Mesendoderm (in vitro differentiated cells): Measurements from ENCODE around the gene ANKRD13B.
"Not testable (repeated sequence)": the region's sequence is repeated elsewhere in the genome, so short reads cannot be mapped to it uniquely, and the experiment has no call there.

Source experiments
- DNase-seq: peaks from one replicate; pipeline ENCODE4 v3.0.0; 2013
- H2AK5ac ChIP-seq: 2 replicates; pipeline ENCODE4 v1.6.1; 2013; ENCODE audit warnings: low read length, inconsistent platforms
- H2BK120ac ChIP-seq: 2 replicates; pipeline ENCODE4 v1.6.1; 2013; ENCODE audit warnings: low read depth, mild to moderate bottlenecking, low read length, moderate library complexity, mixed read lengths
- H2BK15ac ChIP-seq: replicated peaks from 2 replicates; pipeline ENCODE4 v1.6.1; 2013; ENCODE audit warnings: low read depth, mild to moderate bottlenecking, moderate library complexity
- H2BK5ac ChIP-seq: 2 replicates; pipeline ENCODE4 v1.6.1; 2013; ENCODE audit warnings: low read length, inconsistent platforms
- H3K18ac ChIP-seq: 2 replicates; pipeline ENCODE4 v1.6.1; 2013; ENCODE audit warnings: mild to moderate bottlenecking, low read length, mixed read lengths
- H3K23ac ChIP-seq: one replicate; pipeline ENCODE4 v1.6.1; 2013; ENCODE audit warnings: low read length
- H3K27ac ChIP-seq: 2 replicates; pipeline ENCODE4 v1.5.1; 2013; ENCODE audit warnings: low read depth, mild to moderate bottlenecking, inconsistent platforms, low read length, moderate library complexity
- H3K27me3 ChIP-seq: 2 replicates; pipeline ENCODE4 v1.6.1; 2013; ENCODE audit warnings: low read length, control low read depth, mild to moderate bottlenecking, inconsistent platforms; ENCODE audit not compliant: insufficient read depth, poor library complexity
- H3K36me3 ChIP-seq: 2 replicates; pipeline ENCODE4 v1.6.1; 2013; ENCODE audit warnings: low read length, inconsistent platforms; ENCODE audit not compliant: control insufficient read depth, insufficient read depth
- H3K4ac ChIP-seq: one replicate; pipeline ENCODE4 v1.6.1; 2013; ENCODE audit warnings: low read depth, mild to moderate bottlenecking, low read length, moderate library complexity
- H3K4me1 ChIP-seq: 2 replicates; pipeline ENCODE4 v1.6.1; 2013; ENCODE audit warnings: low read depth, low read length, inconsistent platforms; ENCODE audit not compliant: control insufficient read depth
- H3K4me2 ChIP-seq: 2 replicates; pipeline ENCODE4 v1.6.1; 2013; ENCODE audit warnings: low read length
- H3K4me3 ChIP-seq: 2 replicates; pipeline ENCODE4 v1.5.1; 2013; ENCODE audit warnings: mild to moderate bottlenecking, low read length
- H3K56ac ChIP-seq: one replicate; pipeline ENCODE4 v1.6.1; 2013; ENCODE audit warnings: low read length
- H3K79me1 ChIP-seq: 2 replicates; pipeline ENCODE4 v1.6.1; 2013; ENCODE audit warnings: low read length, inconsistent platforms
- H3K79me2 ChIP-seq: 2 replicates; pipeline ENCODE4 v1.6.1; 2013; ENCODE audit warnings: mild to moderate bottlenecking, low read length; ENCODE audit not compliant: control insufficient read depth, insufficient read depth
- H3K9ac ChIP-seq: 2 replicates; pipeline ENCODE4 v1.6.1; 2013; ENCODE audit warnings: low read length, inconsistent platforms
- H4K5ac ChIP-seq: one replicate; pipeline ENCODE4 v1.6.1; 2013; ENCODE audit warnings: low read length
- H4K8ac ChIP-seq: one replicate; pipeline ENCODE4 v1.6.1; 2013; ENCODE audit warnings: low read depth, mild to moderate bottlenecking, control low read depth, low read length, moderate library complexity
- WGBS: extraction: QIAGEN DNeasy Blood & Tissue Kit; methylation state at CpG from one replicate; pipeline ENCODE4 v1.1.7; 2013; ENCODE audit warnings: low lambda C conversion rate, missing lambda C conversion rate; ENCODE audit not compliant: insufficient coverage; ENCODE audit errors: extremely low coverage; 5-methylcytosine and 5-hydroxymethylcytosine counted together

ANKRD13B gene

GRCh38 chr17:29555840-29556239 is 37.1 kb upstream of the ANKRD13B start:
- Histone ChIP-seq H2BK120ac (no peak overlapping the region), H2AK5ac (no peak overlapping the region), H3K23ac (no peak overlapping the region), H3K27ac (no peak overlapping the region), H3K18ac (no peak overlapping the region), H3K79me2 (no peaks in the 10 kb centered on the region), H3K9ac (no peak overlapping the region), H3K4me2 (no peak overlapping the region), H4K5ac (no peak overlapping the region), H2BK15ac (no peak overlapping the region), H2BK5ac (no peak overlapping the region), H3K36me3 (no peaks in the 10 kb centered on the region), H3K4ac (no peak overlapping the region), H3K4me3 (no peak overlapping the region), H4K8ac (no peak overlapping the region), H3K79me1 (no peaks in the 10 kb centered on the region), H3K27me3 (no peaks in the 10 kb centered on the region), H3K4me1 (no peaks in the 10 kb centered on the region), H3K56ac (no peak overlapping the region)
- WGBS: no CpG with 5 or more reads among the region's 3 CpGs
- no peak for DNase-seq

GRCh38 chr17:29557085-29557738 is 35.7 kb upstream of the ANKRD13B start:
- Histone ChIP-seq H2BK120ac (no peak overlapping the region), H3K36me3 (no peaks in the 10 kb centered on the region), H3K56ac (no peak overlapping the region), H2AK5ac (no peak overlapping the region), H3K27ac (no peak overlapping the region), H3K4me2 (no peak overlapping the region), H3K79me1 (no peaks in the 10 kb centered on the region), H3K18ac (no peak overlapping the region), H3K79me2 (no peaks in the 10 kb centered on the region), H3K4me3 (no peak overlapping the region), H3K4ac (no peak overlapping the region), H3K27me3 (no peaks in the 10 kb centered on the region), H2BK5ac (no peak overlapping the region), H2BK15ac (no peak overlapping the region), H3K23ac (no peak overlapping the region), H3K9ac (no peak overlapping the region), H3K4me1 (no peaks in the 10 kb centered on the region), H4K8ac (no peak overlapping the region), H4K5ac (no peak overlapping the region)
- no CpG with 5 or more reads among the region's 1 CpG for WGBS
- DNase-seq: no peak

- no peak overlapping the region for H3K4me3 ChIP-seq
- no peak overlapping the region for H3K23ac ChIP-seq
- no peak overlapping the region for H3K56ac ChIP-seq
- no peaks in the 10 kb centered on the region for H3K79me1 ChIP-seq
- H3K36me3 ChIP-seq: no peaks in the 10 kb centered on the region
- H3K4me1 ChIP-seq: no peaks in the 10 kb centered on the region
- no peak overlapping the region for H3K18ac ChIP-seq
- no peaks in the 10 kb centered on the region for H3K79me2 ChIP-seq
- H2BK15ac ChIP-seq: no peak overlapping the region
- H3K4ac ChIP-seq: no peak overlapping the region
- no peak for DNase-seq
- H4K5ac ChIP-seq: no peak overlapping the region
- H3K4me2 ChIP-seq: no peak overlapping the region
- H2BK5ac ChIP-seq: no peak overlapping the region
- H4K8ac ChIP-seq: no peak overlapping the region
- no peak overlapping the region for H3K27ac ChIP-seq
- no peak overlapping the region for H2AK5ac ChIP-seq
- no peaks in the 10 kb centered on the region for H3K27me3 ChIP-seq
- H2BK120ac ChIP-seq: no peak overlapping the region
- no peak overlapping the region for H3K9ac ChIP-seq
These were observed 35.2 kb upstream of the ANKRD13B start for GRCh38 chr17:29557739-29558116.

- H3K4me1 ChIP-seq, H3K4ac ChIP-seq, H3K27me3 ChIP-seq, DNase-seq, H3K4me2 ChIP-seq, H3K4me3 ChIP-seq, H3K27ac ChIP-seq, H3K18ac ChIP-seq, H2AK5ac ChIP-seq, H3K56ac ChIP-seq, H2BK15ac ChIP-seq, H3K36me3 ChIP-seq, H3K79me1 ChIP-seq, H3K23ac ChIP-seq, H2BK120ac ChIP-seq, H4K5ac ChIP-seq, H3K9ac ChIP-seq, H2BK5ac ChIP-seq, H3K79me2 ChIP-seq, H4K8ac ChIP-seq: not testable (repeated sequence)
- no CpG with 5 or more reads among the region's 5 CpGs for WGBS
These were observed 34.8 kb upstream of the ANKRD13B start for GRCh38 chr17:29558139-29558538.

- Histone ChIP-seq H3K36me3 (no peaks in the 10 kb centered on the region), H2BK15ac (no peak overlapping the region), H4K8ac (no peak overlapping the region), H3K9ac (no peak overlapping the region), H3K18ac (no peak overlapping the region), H2BK5ac (no peak overlapping the region), H3K4me1 (no peaks in the 10 kb centered on the region), H2AK5ac (no peak overlapping the region), H2BK120ac (no peak overlapping the region), H3K56ac (no peak overlapping the region), H3K79me2 (no peaks in the 10 kb centered on the region), H4K5ac (no peak overlapping the region), H3K23ac (no peak overlapping the region), H3K4me2 (no peak overlapping the region), H3K27ac (no peak overlapping the region), H3K27me3 (no peaks in the 10 kb centered on the region), H3K4me3 (no peak overlapping the region), H3K79me1 (no peaks in the 10 kb centered on the region), H3K4ac (no peak overlapping the region)
- WGBS: no CpG with 5 or more reads among the region's 2 CpGs
- DNase-seq: no peak
These were observed 33.3 kb upstream of the ANKRD13B start for GRCh38 chr17:29559640-29560039.

GRCh38 chr17:29560316-29560715 is 32.6 kb upstream of the ANKRD13B start:
- Histone ChIP-seq H3K4me3 (no peak overlapping the region), H3K27me3 (no peaks in the 10 kb centered on the region), H3K27ac (no peak overlapping the region), H3K23ac (no peak overlapping the region), H3K9ac (no peak overlapping the region), H3K4me1 (no peaks in the 10 kb centered on the region), H3K18ac (no peak overlapping the region), H3K79me1 (no peaks in the 10 kb centered on the region), H4K8ac (no peak overlapping the region), H4K5ac (no peak overlapping the region), H3K4me2 (no peak overlapping the region), H2AK5ac (no peak overlapping the region), H3K4ac (no peak overlapping the region), H2BK5ac (no peak overlapping the region), H3K79me2 (no peaks in the 10 kb centered on the region), H3K36me3 (no peaks in the 10 kb centered on the region), H2BK15ac (no peak overlapping the region), H3K56ac (no peak overlapping the region), H2BK120ac (no peak overlapping the region)
- no CpG with 5 or more reads among the region's 6 CpGs for WGBS
- no peak for DNase-seq
